SU-DHL-6 (cell line): ENCODE results near the gene GNPTAB.

ENCODE experiments used
- H2AFZ ChIP-seq: fragments of 200-600 bp; sonication (generic); 2 replicates; pipeline ENCODE4 v1.6.1; 2014; ENCODE audit warnings: low read depth, mild to moderate bottlenecking, moderate library complexity, mixed read lengths, antibody characterized with exemption, low read length; ENCODE audit not compliant: severe bottlenecking
- H3F3A ChIP-seq: fragments of 200-600 bp; shearing (Covaris generic); 2 replicates; pipeline ENCODE4 v1.6.0; 2016; ENCODE audit warnings: antibody characterized with exemption, mild to moderate bottlenecking; ENCODE audit not compliant: insufficient read depth
- H3K27ac ChIP-seq: fragments of 200-600 bp; sonication (generic); 2 replicates; pipeline ENCODE4 v1.5.1; 2016; ENCODE audit warnings: low read depth, mild to moderate bottlenecking, low read length, moderate library complexity, mixed read lengths
- H3K27me3 ChIP-seq: fragments of 200-600 bp; sonication (generic), shearing (Covaris generic); 2 replicates; pipeline ENCODE4 v1.6.0; 2014; ENCODE audit warnings: mild to moderate bottlenecking, low read length
- H3K36me3 ChIP-seq: fragments of 200-600 bp; sonication (generic); 2 replicates; pipeline ENCODE4 v1.6.1; 2014; ENCODE audit warnings: mild to moderate bottlenecking, low read length, mixed read lengths
- H3K4me2 ChIP-seq: fragments of 300-600, 200-600 bp; shearing (Covaris generic), sonication (generic); 2 replicates; pipeline ENCODE4 v1.6.0; 2014; ENCODE audit warnings: low read length, low read depth, mild to moderate bottlenecking; ENCODE audit not compliant: poor library complexity, severe bottlenecking
- H3K4me3 ChIP-seq: fragments of 200-600 bp; sonication (generic); 2 replicates; pipeline ENCODE4 v1.5.1; 2014; ENCODE audit warnings: antibody characterized with exemption, low read length, mild to moderate bottlenecking, mixed read lengths; ENCODE audit not compliant: insufficient read depth, poor library complexity, severe bottlenecking
- H3K79me2 ChIP-seq: fragments of 200-600 bp; sonication (generic); 2 replicates; pipeline ENCODE4 v1.6.1; 2014; ENCODE audit warnings: mild to moderate bottlenecking, low read length, moderate library complexity; ENCODE audit not compliant: insufficient read depth
- H3K9ac ChIP-seq: fragments of 200-600 bp; sonication (generic); 2 replicates; pipeline ENCODE4 v1.7.0; 2014; ENCODE audit warnings: mild to moderate bottlenecking, low read length
- H3K9me2 ChIP-seq: fragments of 200-600 bp; sonication (generic); replicated peaks from 2 replicates; pipeline ENCODE4 v1.6.1; 2014; ENCODE audit warnings: low read length; ENCODE audit not compliant: insufficient read depth
- H3K9me3 ChIP-seq: fragments of 200-600 bp; sonication (generic); 2 replicates; pipeline ENCODE4 v1.6.1; 2014; ENCODE audit warnings: low read length, mixed read lengths; ENCODE audit not compliant: insufficient read depth
- H4K20me1 ChIP-seq: fragments of 200-600 bp; sonication (generic); 2 replicates; pipeline ENCODE4 v1.6.1; 2014; ENCODE audit warnings: low read depth, mild to moderate bottlenecking, antibody characterized with exemption, low read length, moderate library complexity, mixed read lengths
- EZH2phosphoT487 ChIP-seq: fragments of 200-600 bp; sonication (generic), shearing (Covaris generic); conservative IDR thresholded peaks from 2 replicates; pipeline ENCODE4 v1.6.1; 2018; ENCODE audit warnings: mild to moderate bottlenecking, antibody characterized with exemption, low read length, moderate library complexity, mixed read lengths
- TF ChIP-seq, protein P1 (sequence below): fragments of 200-600 bp; sonication (generic); IDR thresholded peaks from one replicate; pipeline ENCODE4 v1.5.1; 2017; ENCODE audit warnings: antibody characterized with exemption, mild to moderate bottlenecking, low read length, moderate library complexity; ENCODE audit not compliant: insufficient read depth, poor library complexity, severe bottlenecking

The GNPTAB gene

DNA sequence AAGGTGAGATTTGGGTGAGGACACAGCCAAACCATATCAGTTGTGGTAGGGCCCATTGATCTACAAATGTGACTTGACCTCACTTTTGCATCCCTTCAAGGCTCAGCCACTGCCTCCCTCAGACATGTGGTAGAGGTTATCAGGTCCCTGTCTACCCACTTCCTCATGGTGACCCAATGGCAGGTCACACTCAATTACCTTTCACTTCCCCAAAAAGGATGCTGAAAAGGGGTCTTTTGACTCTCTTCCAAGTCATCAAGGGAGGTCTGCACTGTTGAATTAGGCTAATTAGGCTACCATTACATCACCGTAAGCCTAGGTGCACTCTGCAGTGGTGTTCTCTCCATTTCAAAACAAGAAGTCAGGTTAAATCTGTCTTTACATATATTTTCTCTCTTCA is 24.0 kb upstream of the GNPTAB start:
- H4K20me1 ChIP-seq, result no peaks in the 10 kb centered on the region
- H3F3A ChIP-seq, result no peaks in the 10 kb centered on the region
- TF ChIP-seq, protein P1, sequence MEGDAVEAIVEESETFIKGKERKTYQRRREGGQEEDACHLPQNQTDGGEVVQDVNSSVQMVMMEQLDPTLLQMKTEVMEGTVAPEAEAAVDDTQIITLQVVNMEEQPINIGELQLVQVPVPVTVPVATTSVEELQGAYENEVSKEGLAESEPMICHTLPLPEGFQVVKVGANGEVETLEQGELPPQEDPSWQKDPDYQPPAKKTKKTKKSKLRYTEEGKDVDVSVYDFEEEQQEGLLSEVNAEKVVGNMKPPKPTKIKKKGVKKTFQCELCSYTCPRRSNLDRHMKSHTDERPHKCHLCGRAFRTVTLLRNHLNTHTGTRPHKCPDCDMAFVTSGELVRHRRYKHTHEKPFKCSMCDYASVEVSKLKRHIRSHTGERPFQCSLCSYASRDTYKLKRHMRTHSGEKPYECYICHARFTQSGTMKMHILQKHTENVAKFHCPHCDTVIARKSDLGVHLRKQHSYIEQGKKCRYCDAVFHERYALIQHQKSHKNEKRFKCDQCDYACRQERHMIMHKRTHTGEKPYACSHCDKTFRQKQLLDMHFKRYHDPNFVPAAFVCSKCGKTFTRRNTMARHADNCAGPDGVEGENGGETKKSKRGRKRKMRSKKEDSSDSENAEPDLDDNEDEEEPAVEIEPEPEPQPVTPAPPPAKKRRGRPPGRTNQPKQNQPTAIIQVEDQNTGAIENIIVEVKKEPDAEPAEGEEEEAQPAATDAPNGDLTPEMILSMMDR, result no peak
- no peak for TF ChIP-seq EZH2phosphoT487
- no peaks in the 10 kb centered on the region for H3K27me3 ChIP-seq
- no peak overlapping the region for H3K27ac ChIP-seq
- no peak overlapping the region for H3K4me2 ChIP-seq
- no peak overlapping the region for H3K4me3 ChIP-seq
- H3K36me3 ChIP-seq, result no peaks in the 10 kb centered on the region
- H3K9me2 ChIP-seq, result no peaks in the 10 kb centered on the region
- H3K79me2 ChIP-seq, result no peaks in the 10 kb centered on the region
- H2AFZ ChIP-seq, result no peak overlapping the region
- no peaks in the 10 kb centered on the region for H3K9me3 ChIP-seq
- H3K9ac ChIP-seq, result no peak overlapping the region

DNA sequence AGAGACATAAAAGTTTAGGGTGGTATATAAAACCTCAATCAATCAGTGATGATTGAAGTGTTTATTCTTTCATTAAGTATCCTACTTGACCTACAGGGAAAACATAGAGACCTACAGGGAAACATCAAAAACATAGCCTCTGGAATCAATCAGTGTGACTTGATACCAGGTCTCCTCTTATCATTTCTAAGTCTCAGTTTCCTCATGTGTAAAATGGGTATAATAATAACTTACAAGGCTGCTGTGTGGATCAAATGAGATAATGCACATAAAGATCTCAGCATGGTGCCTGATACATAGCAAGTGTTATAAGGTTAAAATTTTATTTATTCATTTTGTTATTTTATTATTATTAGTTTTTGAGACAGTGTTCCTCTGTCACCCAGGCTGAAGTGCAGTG is 22.2 kb upstream of the GNPTAB start:
- Histone ChIP-seq H2AFZ (no peak overlapping the region), H3K4me2 (no peak overlapping the region), H3K27ac (no peak overlapping the region), H3K4me3 (no peak overlapping the region), H3F3A (no peaks in the 10 kb centered on the region), H3K9me3 (no peaks in the 10 kb centered on the region), H3K9ac (no peak overlapping the region), H3K9me2 (no peaks in the 10 kb centered on the region), H3K36me3 (no peaks in the 10 kb centered on the region), H3K79me2 (no peaks in the 10 kb centered on the region), H3K27me3 (no peaks in the 10 kb centered on the region), H4K20me1 (no peaks in the 10 kb centered on the region)
- TF ChIP-seq, protein P1, result no peak
- TF ChIP-seq EZH2phosphoT487, result no peak

DNA sequence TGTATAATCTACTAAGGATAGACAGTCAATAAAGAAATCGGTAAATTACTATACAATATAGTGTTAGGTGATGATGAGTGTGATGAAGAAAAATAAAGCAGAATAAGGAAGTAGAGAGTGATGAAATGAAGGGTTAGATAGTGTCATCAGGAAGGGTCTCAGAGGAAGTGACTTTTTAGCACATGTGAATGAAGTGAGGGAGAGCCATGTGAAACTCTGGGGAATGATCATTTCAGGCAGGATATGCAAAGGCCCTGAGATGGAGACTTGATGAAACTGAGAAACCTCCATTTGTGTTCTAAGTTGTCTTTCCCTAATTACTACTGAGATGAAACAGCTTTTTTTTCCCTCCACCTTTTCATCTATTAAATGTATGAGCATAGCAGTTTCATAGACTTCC is 19.4 kb upstream of the GNPTAB start:
- Histone ChIP-seq H3K36me3 (no peaks in the 10 kb centered on the region), H2AFZ (no peak overlapping the region), H3K9me2 (no peaks in the 10 kb centered on the region), H3K4me3 (no peak overlapping the region), H3K9ac (no peak overlapping the region), H3K27ac (no peak overlapping the region), H3K79me2 (no peaks in the 10 kb centered on the region), H3K9me3 (no peaks in the 10 kb centered on the region), H3K4me2 (no peak overlapping the region), H3K27me3 (no peaks in the 10 kb centered on the region), H4K20me1 (no peaks in the 10 kb centered on the region), H3F3A (no peaks in the 10 kb centered on the region)
- no peak for TF ChIP-seq EZH2phosphoT487
- TF ChIP-seq, protein P1, result no peak
